Kasumi-1 (cell line): ENCODE measurements around the gene S100A14.
"Not testable (repeated sequence)": the region's sequence is repeated elsewhere in the genome, so short reads cannot be mapped to it uniquely, and the experiment has no call there.

Experiments
- DNase-seq, 2 experiments: peaks; one replicate each; lab custom pipeline; 2025; lab: John Stamatoyannopoulos, UW

The S100A14 gene

GRCh38 chr1:153615406-153615805, 719 bp downstream of the S100A14 start:
- no peak for DNase-seq

GRCh38 chr1:153614906-153615305, 1.2 kb downstream of the S100A14 start:
- no peak for DNase-seq

- no peak for DNase-seq
Observed at GRCh38 chr1:153614189-153614900, 1.8 kb downstream of the S100A14 start.

GRCh38 chr1:153613406-153613805, 2.7 kb downstream of the S100A14 start:
- DNase-seq: no peak

- DNase-seq: no peak
Observed at GRCh38 chr1:153612755-153613331, 3.3 kb downstream of the S100A14 start, which contains the start of gene S100A16. Gene S100A16 (minus strand): TSS chr1:153613137. CDS start chr1:153608151, 4,986 bp downstream.

- DNase-seq: no peak
Observed at GRCh38 chr1:153612111-153612754, 3.9 kb downstream of the S100A14 start.

- DNase-seq: no peak
Observed at GRCh38 chr1:153611356-153611755, 4.8 kb downstream of the S100A14 start.

- no peak for DNase-seq
Observed at GRCh38 chr1:153610811-153611301, 5.3 kb downstream of the S100A14 start.

GRCh38 chr1:153610334-153610733, 5.8 kb downstream of the S100A14 start:
- DNase-seq: no peak

GRCh38 chr1:153609585-153609907, 6.6 kb downstream of the S100A14 start:
- no peak for DNase-seq

- DNase-seq: no peak
Observed at GRCh38 chr1:153608742-153609584, 7.2 kb downstream of the S100A14 start.

GRCh38 chr1:153608089-153608682, 7.9 kb downstream of the S100A14 start:
- DNase-seq: no peak

- no peak for DNase-seq
Observed at GRCh38 chr1:153607381-153607780, 8.7 kb downstream of the S100A14 start.

- DNase-seq: no peak
Observed at GRCh38 chr1:153606194-153606593, 9.9 kb downstream of the S100A14 start.

GRCh38 chr1:153602749-153603148, 13.4 kb downstream of the S100A14 start:
- no peak for DNase-seq

GRCh38 chr1:153599847-153600246, 16.3 kb downstream of the S100A14 start:
- DNase-seq: no peak

GRCh38 chr1:153598309-153599172, 17.6 kb downstream of the S100A14 start:
- peak; percentile 99 for DNase-seq

- no peak for DNase-seq
Observed at GRCh38 chr1:153597206-153597605, 18.9 kb downstream of the S100A14 start.

- DNase-seq: no peak
Observed at GRCh38 chr1:153592748-153593147, 23.4 kb downstream of the S100A14 start.

GRCh38 chr1:153588482-153588881, 27.6 kb downstream of the S100A14 start:
- no peak for DNase-seq

GRCh38 chr1:153588033-153588432, 28.1 kb downstream of the S100A14 start:
- DNase-seq: not testable (repeated sequence)
